ENCODE results near the gene VAMP8.

VAMP8 gene

GRCh38 chr2:85595301-85596025 lies 18.1 kb downstream of the VAMP8 start, which contains the start of gene RNF181:
Gene RNF181 (plus strand): TSS chr2:85595745. CDS start chr2:85595764, 19 bp downstream.
- H2AFZ ChIP-seq: peak within 1 kb of the TSS; percentile 86
- H3K27ac ChIP-seq: peak within 1 kb of the TSS; percentile 86
- H3K9me3 ChIP-seq (ENCODE audit: control insufficient read depth, low read length): no peaks in the 10 kb centered on the region
- peak within 1 kb of the TSS; percentile 86 for H3K4me3 ChIP-seq (ENCODE audit: low read depth, low read length)
- no peaks in the 10 kb centered on the region for H3K36me3 ChIP-seq (ENCODE audit: control insufficient read depth, insufficient read depth, low read length)
- peaks cover 15% of the 10 kb centered on the region for H3K4me1 ChIP-seq
- peak within 1 kb of the TSS; percentile 89 for H3K4me2 ChIP-seq (ENCODE audit: low read length)
- H3K79me2 ChIP-seq: peaks cover 29% of the 10 kb centered on the region
- H3K9ac ChIP-seq: peak within 1 kb of the TSS; percentile 32
- no peak for TF ChIP-seq CTCF (IDR thresholded peaks at IDR 0.05)
- no peaks in the 10 kb centered on the region for H3K27me3 ChIP-seq (ENCODE audit: control insufficient read depth, insufficient read depth, low read length)

- H3K9ac ChIP-seq: no peak overlapping the region
- H3K4me2 ChIP-seq (ENCODE audit: low read length): peak overlapping the region; percentile 89
- H3K79me2 ChIP-seq: peaks cover 26% of the 10 kb centered on the region
- no peaks in the 10 kb centered on the region for H3K27me3 ChIP-seq (ENCODE audit: control insufficient read depth, insufficient read depth, low read length)
- H2AFZ ChIP-seq: peak overlapping the region; percentile 81
- no peaks in the 10 kb centered on the region for H3K36me3 ChIP-seq (ENCODE audit: control insufficient read depth, insufficient read depth, low read length)
- TF ChIP-seq CTCF (IDR thresholded peaks at IDR 0.05): no peak
- peaks cover 15% of the 10 kb centered on the region for H3K4me1 ChIP-seq
- peak overlapping the region; percentile 86 for H3K4me3 ChIP-seq (ENCODE audit: low read depth, low read length)
- no peaks in the 10 kb centered on the region for H3K9me3 ChIP-seq (ENCODE audit: control insufficient read depth, low read length)
- peak overlapping the region; percentile 86 for H3K27ac ChIP-seq
These were observed 18.6 kb downstream of the VAMP8 start for GRCh38 chr2:85596026-85596333.

GRCh38 chr2:85596486-85597143 lies 19.2 kb downstream of the VAMP8 start:
- H2AFZ ChIP-seq: no peak overlapping the region
- H3K4me1 ChIP-seq: peaks cover 18% of the 10 kb centered on the region
- TF ChIP-seq CTCF (IDR thresholded peaks at IDR 0.05): no peak
- H3K4me3 ChIP-seq (ENCODE audit: low read depth, low read length): peak overlapping the region; percentile 86
- H3K9ac ChIP-seq: no peak overlapping the region
- H3K9me3 ChIP-seq (ENCODE audit: control insufficient read depth, low read length): no peaks in the 10 kb centered on the region
- no peaks in the 10 kb centered on the region for H3K36me3 ChIP-seq (ENCODE audit: control insufficient read depth, insufficient read depth, low read length)
- H3K27me3 ChIP-seq (ENCODE audit: control insufficient read depth, insufficient read depth, low read length): no peaks in the 10 kb centered on the region
- peaks cover 20% of the 10 kb centered on the region for H3K79me2 ChIP-seq
- H3K27ac ChIP-seq: no peak overlapping the region
- peak overlapping the region; percentile 89 for H3K4me2 ChIP-seq (ENCODE audit: low read length)

- H3K9me3 ChIP-seq (ENCODE audit: control insufficient read depth, low read length): no peaks in the 10 kb centered on the region
- no peak for TF ChIP-seq CTCF (IDR thresholded peaks at IDR 0.05)
- peaks cover 20% of the 10 kb centered on the region for H3K4me1 ChIP-seq
- no peaks in the 10 kb centered on the region for H3K36me3 ChIP-seq (ENCODE audit: control insufficient read depth, insufficient read depth, low read length)
- H3K27me3 ChIP-seq (ENCODE audit: control insufficient read depth, insufficient read depth, low read length): no peaks in the 10 kb centered on the region
- no peak overlapping the region for H2AFZ ChIP-seq
- H3K4me2 ChIP-seq (ENCODE audit: low read length): no peak overlapping the region
- no peak overlapping the region for H3K27ac ChIP-seq
- no peak overlapping the region for H3K4me3 ChIP-seq (ENCODE audit: low read depth, low read length)
- H3K79me2 ChIP-seq: peaks cover 14% of the 10 kb centered on the region
- no peak overlapping the region for H3K9ac ChIP-seq
These were observed 19.9 kb downstream of the VAMP8 start for GRCh38 chr2:85597241-85597640.

All from parathyroid adenoma (tissue), 2 donors.